CD4-positive, alpha-beta T cell treated with Interleukin-17A for 1 hour (primary cell): ENCODE results near the gene PGS1.

Experiments
- DNase-seq: peaks from one replicate; pipeline ENCODE4 v3.0.0-alpha.2; 2020

The PGS1 gene

DNA sequence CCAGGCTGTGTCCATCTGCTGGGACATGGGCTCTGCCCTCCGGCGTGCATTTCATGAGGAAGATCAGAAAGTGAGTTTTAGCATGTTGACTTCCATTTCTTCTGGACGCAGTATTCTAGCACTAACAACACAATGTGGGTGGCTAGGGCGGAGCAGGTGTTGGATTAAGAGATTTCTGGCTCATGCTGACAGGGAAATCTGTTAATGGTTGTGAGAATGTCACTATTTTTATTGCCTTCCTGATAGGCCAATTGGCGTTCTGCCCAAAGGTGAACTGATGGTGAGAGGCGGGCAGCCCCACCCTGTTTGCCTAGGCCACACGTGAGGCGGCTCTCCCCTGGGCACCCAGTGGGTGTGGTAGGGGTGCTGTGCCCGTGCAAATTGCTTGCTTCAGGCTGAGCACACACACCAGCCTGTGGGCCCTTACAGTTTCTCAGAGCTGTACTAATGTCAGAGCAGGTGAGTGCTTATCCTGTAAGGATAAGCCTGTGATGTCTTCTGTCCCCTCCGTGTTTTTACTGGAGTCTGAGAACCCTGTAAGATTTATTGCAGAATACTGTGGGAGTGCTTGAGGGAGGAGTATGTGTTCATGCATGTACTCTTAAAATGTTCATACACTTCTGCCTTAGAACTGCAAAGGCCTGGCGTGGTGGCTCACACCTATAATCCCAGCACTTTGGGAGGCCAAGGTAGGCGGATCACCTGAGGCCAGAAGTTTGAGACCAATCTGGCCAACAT is 30.9 kb downstream of the PGS1 start:
- DNase-seq = no peak

- no peak for DNase-seq
Observed at GRCh38 chr17:78411241-78411857, 32.9 kb downstream of the PGS1 start.

DNA sequence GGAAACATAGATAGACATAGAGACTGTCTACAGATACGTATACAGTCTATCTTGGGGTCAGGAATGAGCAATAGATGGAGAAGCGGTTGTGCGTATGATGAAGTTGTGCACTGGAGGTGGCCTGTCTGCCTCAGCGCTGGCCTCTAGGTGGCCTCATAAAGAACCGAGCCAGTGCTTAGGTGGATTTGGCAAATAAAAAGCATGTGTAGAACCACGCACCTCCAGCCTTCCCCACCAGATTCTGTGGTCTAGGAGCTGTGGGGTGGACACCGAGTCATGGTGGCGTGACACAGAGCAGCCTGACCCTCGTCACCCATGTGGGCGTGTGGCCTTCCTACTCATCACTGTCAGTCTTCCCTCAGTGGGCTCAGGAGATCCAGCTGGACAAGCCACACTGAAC is 34.0 kb downstream of the PGS1 start:
- DNase-seq = peak; percentile 26

- peak; percentile 66 for DNase-seq
Observed at GRCh38 chr17:78414178-78415162, 36.0 kb downstream of the PGS1 start.

DNA sequence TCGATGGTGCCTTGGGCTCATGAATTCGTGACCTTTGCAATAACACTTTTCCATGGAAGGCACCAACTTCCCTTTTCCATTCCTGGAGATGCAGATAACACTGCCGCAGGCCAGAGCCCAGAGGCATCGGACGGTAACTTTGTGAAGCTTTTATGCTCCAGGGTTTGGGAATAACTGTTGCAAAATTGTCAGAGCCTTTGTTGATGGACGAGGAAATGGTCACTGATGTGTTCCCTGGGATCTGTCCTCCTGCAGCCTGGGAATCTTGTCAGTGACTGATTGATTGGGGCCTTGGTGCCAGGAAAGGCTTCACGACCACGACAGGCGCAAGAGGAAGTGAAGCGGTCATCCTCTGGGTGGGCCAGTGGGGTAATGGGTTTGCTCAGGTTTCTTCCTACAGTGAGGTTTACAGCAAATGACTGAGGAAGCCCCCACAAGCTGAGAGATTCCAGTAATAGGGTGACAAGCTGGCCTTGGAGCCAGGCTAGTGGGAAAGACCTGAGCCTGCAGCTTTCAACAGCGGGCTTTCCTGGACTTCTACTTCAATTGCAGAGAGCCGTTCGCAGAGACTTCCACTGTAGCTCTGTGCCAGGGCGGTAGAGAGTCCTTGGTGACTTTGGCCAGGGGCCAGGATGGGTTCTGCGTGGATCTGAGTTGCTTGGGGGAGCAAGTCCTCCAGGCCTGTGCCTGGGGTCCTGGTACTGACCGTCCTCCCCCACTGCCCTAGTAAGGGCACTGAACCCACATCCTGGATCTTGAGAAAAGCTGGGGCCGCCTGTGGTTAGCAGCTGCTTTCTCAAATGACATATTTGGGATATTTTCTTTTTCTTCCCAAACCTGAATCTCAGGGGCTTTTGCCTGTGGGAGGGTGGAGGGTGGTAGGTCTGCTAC is 37.6 kb downstream of the PGS1 start:
- DNase-seq = no peak

DNA sequence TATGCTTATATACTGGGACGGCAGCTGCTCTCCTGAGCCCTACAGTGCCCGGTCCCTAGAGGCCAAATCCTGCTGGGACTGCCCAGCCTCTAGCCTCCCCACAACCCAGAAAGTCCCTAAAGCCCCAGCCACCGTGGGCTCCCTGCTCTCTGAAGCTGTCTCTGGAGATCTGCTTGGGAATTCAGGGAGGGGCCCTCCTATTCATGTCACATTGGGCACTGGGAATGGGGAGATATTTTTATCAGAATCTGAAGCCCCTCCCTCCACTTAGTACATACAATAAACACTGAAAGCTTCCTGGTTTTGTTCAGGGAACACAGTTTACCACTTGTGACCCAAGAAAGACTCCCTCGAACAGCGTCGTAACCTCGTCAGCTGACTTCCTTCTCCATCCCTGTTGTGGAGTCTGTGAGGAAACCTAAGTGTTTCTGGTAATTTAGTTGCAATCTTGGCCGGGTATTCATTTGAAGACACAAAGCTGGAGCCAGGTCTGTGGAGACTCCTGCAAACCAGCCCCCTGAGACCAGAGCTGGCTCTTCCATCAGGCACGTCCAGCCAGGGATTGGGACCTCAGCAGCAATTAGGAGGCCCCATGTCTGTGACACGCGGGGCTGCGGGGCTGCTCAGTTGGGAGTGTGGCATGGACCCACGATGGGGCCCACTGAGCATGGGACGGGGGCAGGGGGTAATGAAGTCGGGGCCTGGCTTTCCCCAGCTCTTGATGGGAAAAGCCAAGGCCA is 38.5 kb downstream of the PGS1 start:
- DNase-seq = no peak

DNA sequence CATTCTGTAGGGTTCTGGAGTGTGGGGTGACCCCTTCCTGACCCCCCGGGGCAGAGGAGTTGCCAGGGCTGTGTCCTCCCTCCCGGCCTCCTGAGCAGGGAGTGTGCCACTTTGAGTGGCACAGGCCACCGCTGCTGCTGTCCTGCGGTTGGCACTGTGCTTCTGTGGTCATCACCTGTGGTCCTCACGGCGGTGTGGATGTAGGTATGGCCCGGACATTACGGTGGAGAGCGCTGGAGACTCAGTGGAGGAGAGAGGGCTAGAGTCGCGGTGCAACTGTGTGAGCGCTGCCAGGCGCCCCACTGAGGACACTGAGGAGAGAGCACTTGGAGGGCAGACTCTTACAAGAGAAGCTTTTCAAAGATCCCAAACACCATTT is 39.1 kb downstream of the PGS1 start:
- no peak for DNase-seq

GRCh38 chr17:78418326-78419026 is 40.0 kb downstream of the PGS1 start:
- DNase-seq = no peak

- DNase-seq = no peak
Observed at GRCh38 chr17:78419970-78420815, 41.7 kb downstream of the PGS1 start.

DNA sequence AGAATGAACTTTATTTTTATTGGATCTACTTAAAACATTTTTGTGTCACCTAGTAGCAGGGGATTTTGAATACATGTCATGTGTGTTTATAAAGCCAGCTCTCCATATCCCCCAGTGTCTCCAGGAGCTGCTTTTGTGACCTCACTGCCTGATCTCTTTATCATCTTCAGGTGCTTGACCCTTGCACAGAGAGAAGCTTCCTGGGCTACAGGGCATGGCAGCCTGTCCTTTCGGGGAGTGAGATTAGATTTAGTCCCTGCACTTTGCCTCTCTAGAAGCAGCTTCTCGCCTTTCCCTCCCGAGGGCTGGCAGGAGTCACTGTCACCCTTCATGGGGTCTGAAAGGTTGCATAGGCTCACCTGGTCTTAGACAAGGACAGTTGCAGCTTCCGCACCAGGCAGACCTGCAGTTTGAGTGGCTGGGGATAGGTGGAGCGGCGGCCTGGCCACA is 42.7 kb downstream of the PGS1 start:
- no peak for DNase-seq

DNA sequence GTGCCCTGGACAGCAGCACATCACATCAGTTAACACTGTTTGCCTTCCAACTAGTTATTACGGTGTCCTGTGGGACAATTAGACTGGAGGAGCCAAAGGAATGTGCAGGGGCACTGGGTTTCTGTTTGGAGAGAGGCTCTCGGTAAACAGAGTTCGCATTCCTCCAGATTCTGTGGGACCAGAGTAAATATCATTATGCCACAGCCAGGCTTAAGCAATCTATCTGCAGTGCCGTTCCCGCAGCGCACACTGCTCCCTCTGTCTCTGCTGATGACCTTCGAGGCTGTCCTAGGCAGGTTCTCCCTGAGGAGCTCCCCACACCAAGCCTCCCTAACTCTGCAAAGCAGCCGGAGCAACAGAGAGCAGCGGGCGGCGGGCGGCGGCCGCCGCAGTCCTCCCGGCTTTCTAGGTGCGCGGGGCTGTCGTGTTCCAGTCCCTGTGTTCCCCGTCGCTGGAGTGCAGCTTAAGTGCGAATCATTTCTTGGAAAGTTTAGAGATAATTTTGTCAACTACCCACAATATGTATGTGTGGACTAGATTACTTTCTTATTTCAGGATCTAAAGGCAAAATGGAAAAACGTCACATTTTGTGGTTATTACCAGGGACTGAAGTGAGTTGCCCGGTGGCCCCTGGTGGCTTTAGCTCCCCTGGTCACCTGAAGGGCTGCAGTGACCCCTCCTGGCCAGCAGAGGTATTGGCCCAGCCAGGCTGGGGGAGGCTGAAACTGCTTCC is 43.3 kb downstream of the PGS1 start:
- peak; percentile 77 for DNase-seq

DNA sequence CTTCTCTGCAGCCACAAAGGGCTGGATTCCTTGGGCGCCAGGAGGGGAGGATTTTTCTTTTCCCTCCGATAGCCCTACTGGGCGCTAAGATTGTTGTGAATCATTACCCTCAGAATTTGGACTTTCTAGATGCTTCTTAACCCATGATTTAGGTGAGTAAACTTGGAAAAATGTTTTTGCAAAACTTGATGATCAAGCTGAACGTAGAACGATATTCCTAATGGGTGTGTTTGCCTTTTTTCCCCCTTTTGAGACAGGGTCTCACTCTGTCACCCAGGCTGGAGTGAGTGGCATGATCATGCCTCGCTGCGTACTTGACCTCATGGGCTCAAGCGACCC is 43.8 kb downstream of the PGS1 start:
- no peak for DNase-seq

DNA sequence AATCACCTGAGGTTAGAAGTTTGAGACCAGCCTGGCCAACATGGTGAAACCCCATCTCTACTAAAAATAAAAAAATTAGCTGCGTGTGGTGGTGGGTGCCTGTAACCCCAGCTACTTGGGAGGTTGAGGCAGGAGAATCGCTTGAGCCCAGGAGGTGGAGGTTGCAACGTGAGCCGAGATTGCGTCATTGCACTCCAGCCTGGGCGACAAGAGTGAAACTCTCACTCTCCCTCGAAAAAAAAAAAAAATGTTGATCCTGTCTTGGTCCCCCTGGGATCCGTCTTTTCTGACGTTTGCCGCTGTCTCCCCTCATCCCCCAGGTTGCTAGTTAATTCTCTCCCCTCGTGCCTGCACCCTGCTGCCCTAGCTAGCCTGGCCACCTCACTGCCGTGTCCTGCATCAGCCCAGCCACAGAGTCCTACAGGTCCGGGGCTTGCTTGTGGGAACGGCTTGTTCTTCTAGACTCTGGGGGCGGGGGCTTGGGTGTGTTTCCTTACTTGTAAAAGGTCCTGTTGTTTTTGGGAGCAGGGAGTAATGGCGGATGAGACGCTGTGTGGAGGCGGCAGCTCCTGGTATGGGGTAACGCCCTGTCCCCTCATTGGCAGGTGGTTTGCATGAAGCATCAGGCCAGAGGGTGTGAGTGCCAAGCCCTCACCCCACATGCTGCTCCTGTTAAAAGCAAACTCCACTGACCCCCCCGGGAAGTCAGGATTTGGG is 44.6 kb downstream of the PGS1 start:
- DNase-seq = no peak

DNA sequence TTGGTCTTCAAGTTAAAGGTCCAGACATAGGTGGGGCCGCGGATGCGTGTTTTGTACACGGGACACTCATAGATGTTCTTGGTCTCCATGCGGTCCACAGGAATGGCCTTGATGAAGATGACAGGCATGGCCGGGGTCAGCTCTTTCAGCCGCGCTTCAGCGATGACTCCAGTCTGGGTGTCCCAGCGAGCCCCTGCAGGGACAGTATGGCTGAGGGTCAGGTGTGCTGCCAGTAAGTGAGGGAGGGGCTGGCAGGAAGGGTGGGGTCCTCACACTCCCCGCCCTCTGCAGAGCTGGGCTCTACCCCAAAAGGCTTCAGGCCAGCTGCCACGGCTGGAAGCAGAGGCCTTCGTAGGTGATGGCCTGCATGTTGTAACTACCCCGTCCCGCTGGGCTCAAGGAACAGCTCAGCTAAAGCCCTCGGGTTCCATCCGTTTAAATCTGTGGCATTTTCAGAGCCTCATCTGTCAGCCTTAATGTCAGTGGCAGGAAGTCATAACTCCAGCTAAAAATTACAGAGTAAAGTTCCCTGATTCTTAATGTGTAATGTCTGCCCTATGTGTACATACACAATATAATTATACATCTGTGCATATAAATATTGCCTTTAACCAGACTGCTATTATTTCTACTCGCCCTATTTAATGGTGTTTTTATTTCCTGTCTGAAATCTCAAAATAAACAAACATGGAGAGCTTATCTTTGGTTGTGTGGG is 45.7 kb downstream of the PGS1 start:
- no peak for DNase-seq

DNA sequence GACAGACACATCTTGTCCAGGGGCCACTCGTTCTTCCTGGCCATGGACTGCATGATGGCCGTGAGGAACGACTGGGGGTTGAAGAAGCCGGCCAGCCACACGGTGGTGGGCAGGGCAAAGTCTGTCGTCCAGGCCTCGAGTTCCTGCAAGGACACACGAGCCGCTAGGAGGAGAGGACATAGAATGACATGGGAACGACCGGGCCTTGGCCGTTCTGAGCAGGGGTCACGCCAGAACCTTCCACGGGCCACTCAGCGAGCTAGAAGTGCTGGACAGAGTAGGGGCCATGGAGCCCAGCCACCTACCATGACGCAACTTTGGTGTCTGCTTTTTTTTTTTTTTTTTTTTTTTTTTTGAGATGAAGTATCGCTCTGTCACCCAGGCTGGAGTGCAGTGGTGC is 47.0 kb downstream of the PGS1 start:
- no peak for DNase-seq

DNA sequence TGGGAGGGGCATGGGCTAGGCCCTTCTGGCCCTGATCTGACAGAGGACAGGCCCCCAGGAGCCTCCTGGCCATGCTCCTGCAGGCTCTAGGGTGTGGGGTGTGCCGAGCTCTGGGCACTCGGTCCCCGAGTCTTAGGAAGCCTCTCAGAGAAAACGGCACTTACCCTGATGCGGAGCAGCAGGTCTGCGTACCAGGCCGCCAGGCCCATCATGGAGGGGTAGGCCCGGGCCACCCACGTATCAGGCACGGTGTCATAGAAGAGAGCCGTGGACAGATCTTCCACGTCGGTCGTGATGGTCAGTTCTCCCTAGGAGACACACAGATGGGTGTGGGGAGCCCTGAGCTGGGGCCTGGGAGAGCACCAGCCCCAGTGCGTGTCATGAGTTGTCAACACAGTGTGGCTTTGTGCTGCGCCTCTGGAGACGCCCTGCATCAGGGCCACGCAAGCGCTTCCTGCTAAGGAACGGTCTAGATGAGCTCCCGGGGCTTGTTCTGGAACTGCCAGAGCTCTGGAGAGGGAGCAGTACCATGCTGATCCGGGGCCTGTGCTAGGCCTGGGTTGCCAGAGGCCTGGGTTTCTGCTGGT is 47.9 kb downstream of the PGS1 start:
- no peak for DNase-seq

DNA sequence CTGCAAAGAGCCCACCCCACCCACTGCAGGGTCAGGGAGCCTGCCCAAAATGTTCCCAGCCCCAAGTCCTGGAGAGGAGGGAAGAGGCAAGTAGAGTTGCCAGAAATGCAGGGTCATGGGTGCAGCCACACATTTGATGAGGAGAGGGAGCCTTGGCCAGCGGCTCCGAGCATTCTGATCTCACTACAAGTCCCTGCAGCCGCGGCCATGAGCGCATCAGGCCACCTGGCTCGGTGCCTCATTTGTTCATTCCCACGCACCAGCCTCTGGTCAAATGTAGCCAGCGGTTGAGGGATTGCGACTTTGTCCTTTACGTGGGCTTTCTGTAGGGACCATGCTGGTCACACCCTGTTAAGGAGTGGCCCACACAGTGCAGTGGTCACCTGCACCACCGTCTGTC is 48.7 kb downstream of the PGS1 start:
- no peak for DNase-seq
